PC-9 (cell line): Measurements from ENCODE around the gene ZNF692.

ENCODE experiments used
- EZH2 ChIP-seq: fragments of 200-600 bp; sonication (generic); IDR thresholded peaks from 2 replicates; pipeline ENCODE4 v1.8.0; 2017; ENCODE audit warnings: antibody characterized with exemption, low read depth
- TF ChIP-seq, protein P1 (sequence below): fragments of 200-600 bp; sonication (generic); conservative IDR thresholded peaks from 2 replicates; pipeline ENCODE4 v1.6.1; 2017; ENCODE audit warnings: mixed run types, antibody characterized with exemption, mild to moderate bottlenecking, moderate library complexity

DNA sequence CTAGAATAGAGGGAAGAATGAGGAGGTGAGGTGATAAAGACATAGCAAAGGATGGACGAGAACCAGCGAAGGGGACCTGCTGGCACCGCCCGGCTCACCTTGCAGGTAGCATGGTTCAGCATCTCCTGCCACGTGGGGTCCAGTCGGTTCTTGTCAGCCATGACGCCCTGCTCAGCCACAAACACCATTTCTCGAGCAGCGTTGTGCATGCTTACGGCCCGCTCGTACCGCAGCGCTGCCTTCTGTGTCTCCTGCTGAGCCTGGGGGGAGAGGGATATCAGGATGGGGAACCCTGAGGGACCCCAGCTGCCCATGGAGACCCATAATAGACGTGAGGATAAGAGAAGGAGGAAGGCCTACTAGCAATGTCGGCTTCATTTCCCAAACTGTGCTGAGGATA, 44.5 kb downstream of the ZNF692 start:
- TF ChIP-seq, protein P1, sequence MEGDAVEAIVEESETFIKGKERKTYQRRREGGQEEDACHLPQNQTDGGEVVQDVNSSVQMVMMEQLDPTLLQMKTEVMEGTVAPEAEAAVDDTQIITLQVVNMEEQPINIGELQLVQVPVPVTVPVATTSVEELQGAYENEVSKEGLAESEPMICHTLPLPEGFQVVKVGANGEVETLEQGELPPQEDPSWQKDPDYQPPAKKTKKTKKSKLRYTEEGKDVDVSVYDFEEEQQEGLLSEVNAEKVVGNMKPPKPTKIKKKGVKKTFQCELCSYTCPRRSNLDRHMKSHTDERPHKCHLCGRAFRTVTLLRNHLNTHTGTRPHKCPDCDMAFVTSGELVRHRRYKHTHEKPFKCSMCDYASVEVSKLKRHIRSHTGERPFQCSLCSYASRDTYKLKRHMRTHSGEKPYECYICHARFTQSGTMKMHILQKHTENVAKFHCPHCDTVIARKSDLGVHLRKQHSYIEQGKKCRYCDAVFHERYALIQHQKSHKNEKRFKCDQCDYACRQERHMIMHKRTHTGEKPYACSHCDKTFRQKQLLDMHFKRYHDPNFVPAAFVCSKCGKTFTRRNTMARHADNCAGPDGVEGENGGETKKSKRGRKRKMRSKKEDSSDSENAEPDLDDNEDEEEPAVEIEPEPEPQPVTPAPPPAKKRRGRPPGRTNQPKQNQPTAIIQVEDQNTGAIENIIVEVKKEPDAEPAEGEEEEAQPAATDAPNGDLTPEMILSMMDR = no peak
- no peak for TF ChIP-seq EZH2
